B cell (primary cell): ENCODE measurements around the gene DYNC1I1. TPM values are rescaled to one million over a fixed set of nuclear protein-coding genes. Genes with fewer than 3 reads are reported as not detected.

Experiments used
- ATAC-seq: fragments of 200-7000 bp; cut with Tn5 transposase; one replicate; pipeline ENCODE4 v1.10.0; 2021; ENCODE audit warnings: low read depth, mild to moderate bottlenecking, moderate number of reproducible peaks, moderate library complexity
- CTCF ChIA-PET: fragments of 350-600 bp; sonication (Branson Sonifier 250); formaldehyde crosslinking; loops from one replicate; lab custom pipeline; 2021; ENCODE audit warnings: antibody characterized with exemption, inconsistent platforms; lab: Charles Lee
- POLR2A ChIA-PET: fragments of 350-600 bp; sonication (Branson Sonifier 250); formaldehyde crosslinking; loops from one replicate; lab custom pipeline; 2021; ENCODE audit warnings: antibody characterized with exemption; lab: Charles Lee
- DNase-seq: peaks from one replicate; pipeline ENCODE4 v3.0.0; 2013
- H2AFZ ChIP-seq: 2 replicates; pipeline ENCODE4 v1.6.1; 2012; ENCODE audit warnings: mild to moderate bottlenecking, low read depth, low read length; ENCODE audit not compliant: insufficient read depth, poor library complexity, severe bottlenecking
- H3K27ac ChIP-seq, 2 donors: 1 replicate in 1 of 2; 2 replicates in 1 of 2; pipeline ENCODE4 v1.5.1; 2012 to 2013; ENCODE audit warnings: low read length in 2 of 2, mild to moderate bottlenecking in 2 of 2, moderate library complexity in 1 of 2
- H3K27me3 ChIP-seq, 4 experiments: fragments of 200-600 bp in 1 of 4; sonication (generic) in 1 of 4; replicated peaks in 1 of 4; 1 replicate in 2 of 4; 2 replicates in 2 of 4; pipeline versions ENCODE4 v1.6.1 to v1.7.0; 2013 to 2016; ENCODE audit warnings: low read length in 3 of 4, mild to moderate bottlenecking in 2 of 4, mixed read lengths in 1 of 4, moderate library complexity in 1 of 4; ENCODE audit not compliant: insufficient read depth in 4 of 4, control insufficient read depth in 3 of 4; ENCODE audit errors: control extremely low read depth in 1 of 4
- H3K36me3 ChIP-seq, 2 experiments: replicated peaks in 1 of 2; 1 replicate in 1 of 2; 2 replicates in 1 of 2; pipeline versions ENCODE4 v1.6.1 to v1.7.1; 2013; ENCODE audit warnings: low read length in 1 of 2; ENCODE audit not compliant: insufficient read depth in 2 of 2, control insufficient read depth in 1 of 2; ENCODE audit errors: control extremely low read depth in 1 of 2, extremely low read depth in 1 of 2
- H3K4me1 ChIP-seq, 2 donors: fragments of 200-600 bp in 1 of 2; sonication (generic) in 1 of 2; 1 replicate in 1 of 2; 2 replicates in 1 of 2; pipeline versions ENCODE4 v1.5.1 to v1.6.1; 2013 to 2017; ENCODE audit warnings: low read length in 2 of 2; ENCODE audit not compliant: control insufficient read depth in 2 of 2, insufficient read depth in 2 of 2
- H3K4me2 ChIP-seq: replicated peaks from 2 replicates; pipeline ENCODE3; 2012; ENCODE audit warnings: mild to moderate bottlenecking, low read depth, low read length; ENCODE audit not compliant: poor library complexity, severe bottlenecking
- H3K4me3 ChIP-seq, 5 experiments: fragments of 200-600 bp in 1 of 5; sonication (generic) in 1 of 5; 1 replicate in 3 of 5; 2 replicates in 2 of 5; pipeline versions ENCODE4 v1.5.1 to v1.7.0; 2011 to 2016; ENCODE audit warnings: low read length in 4 of 5, mild to moderate bottlenecking in 4 of 5, low read depth in 2 of 5, control low read depth in 1 of 5, moderate library complexity in 1 of 5; ENCODE audit not compliant: insufficient read depth in 1 of 5; ENCODE audit errors: control extremely low read depth in 1 of 5, extremely low read depth in 1 of 5
- H3K79me2 ChIP-seq: fragments of 200-600 bp; sonication (generic); one replicate; pipeline ENCODE4 v1.6.0; 2016; ENCODE audit warnings: low read length; ENCODE audit not compliant: control insufficient read depth, insufficient read depth
- H3K9ac ChIP-seq: fragments of 200-600 bp; sonication (generic); 2 replicates; pipeline ENCODE4 v1.6.1; 2017; ENCODE audit warnings: mild to moderate bottlenecking, low read length, moderate library complexity
- H3K9me3 ChIP-seq, 3 donors: one replicate each; pipeline versions ENCODE4 v1.6.1 to v1.7.1; 2013; ENCODE audit warnings: low read length in 2 of 3; ENCODE audit not compliant: control insufficient read depth in 2 of 3, insufficient read depth in 1 of 3; ENCODE audit errors: control extremely low read depth in 1 of 3
- H4K20me1 ChIP-seq: 2 replicates; pipeline ENCODE4 v1.6.0; 2012; ENCODE audit warnings: mild to moderate bottlenecking, low read length; ENCODE audit not compliant: insufficient read depth, control insufficient read depth, poor library complexity, severe bottlenecking
- H3K27ac Mint-ChIP-seq: one replicate; pipeline ENCODE4 v1.8.0; 2021; ENCODE audit warnings: mixed read lengths
- H3K27me3 Mint-ChIP-seq: one replicate; pipeline ENCODE4 v1.8.0; 2021; ENCODE audit warnings: mixed read lengths
- H3K4me1 Mint-ChIP-seq: one replicate; pipeline ENCODE4 v1.8.0; 2021; ENCODE audit warnings: mixed read lengths
- H3K4me3 Mint-ChIP-seq: one replicate; pipeline ENCODE4 v1.8.0; 2021; ENCODE audit warnings: mixed read lengths
- H3K9me3 Mint-ChIP-seq: one replicate; pipeline ENCODE4 v1.8.0; 2022; ENCODE audit warnings: mixed read lengths; ENCODE audit not compliant: insufficient read depth
- EZH2 ChIP-seq: IDR thresholded peaks from 2 replicates; pipeline ENCODE4 v1.6.1; 2012; ENCODE audit warnings: borderline replicate concordance, low read depth, mild to moderate bottlenecking, moderate library complexity, low read length; ENCODE audit not compliant: insufficient read depth, poor library complexity, severe bottlenecking
- WGBS: methylation state at CpG from one replicate; pipeline ENCODE4 v1.1.5; 2013; ENCODE audit warnings: missing lambda C conversion rate; ENCODE audit not compliant: insufficient coverage; 5-methylcytosine and 5-hydroxymethylcytosine counted together
- intact Hi-C: fragments of 100-400 bp; cut with micrococcal nuclease; formaldehyde crosslinking; loops from one replicate; pipeline ENCODE4 v1.10.0; 2022
- polyA plus RNA-seq: library from polyadenylated mRNA; depleted of rRNA; stranded (reverse); fragments of >200 nt; gene quantifications from 2 replicates; pipeline ENCODE4 v1.2.3, GENCODE V29; 2012
- total RNA-seq, 2 donors: library from RNA; stranded (reverse); fragments of 120-200 nt in 1 of 2; gene quantifications; 1 replicate in 1 of 2; 2 replicates in 1 of 2; pipeline versions ENCODE4 v1.2.3 to v1.2.4, GENCODE V29; 2013 to 2022
- TF ChIP-seq, protein P1 (sequence below): fragments of 200-600 bp; IDR thresholded peaks from one replicate; pipeline ENCODE4 v1.8.0; 2022; ENCODE audit warnings: antibody characterized with exemption, mild to moderate bottlenecking

Gene DYNC1I1
- total and polyA plus RNA-seq, 2 donors (not counting 1 experiment from before 2014, with no cell fraction given): not detected

DNA sequence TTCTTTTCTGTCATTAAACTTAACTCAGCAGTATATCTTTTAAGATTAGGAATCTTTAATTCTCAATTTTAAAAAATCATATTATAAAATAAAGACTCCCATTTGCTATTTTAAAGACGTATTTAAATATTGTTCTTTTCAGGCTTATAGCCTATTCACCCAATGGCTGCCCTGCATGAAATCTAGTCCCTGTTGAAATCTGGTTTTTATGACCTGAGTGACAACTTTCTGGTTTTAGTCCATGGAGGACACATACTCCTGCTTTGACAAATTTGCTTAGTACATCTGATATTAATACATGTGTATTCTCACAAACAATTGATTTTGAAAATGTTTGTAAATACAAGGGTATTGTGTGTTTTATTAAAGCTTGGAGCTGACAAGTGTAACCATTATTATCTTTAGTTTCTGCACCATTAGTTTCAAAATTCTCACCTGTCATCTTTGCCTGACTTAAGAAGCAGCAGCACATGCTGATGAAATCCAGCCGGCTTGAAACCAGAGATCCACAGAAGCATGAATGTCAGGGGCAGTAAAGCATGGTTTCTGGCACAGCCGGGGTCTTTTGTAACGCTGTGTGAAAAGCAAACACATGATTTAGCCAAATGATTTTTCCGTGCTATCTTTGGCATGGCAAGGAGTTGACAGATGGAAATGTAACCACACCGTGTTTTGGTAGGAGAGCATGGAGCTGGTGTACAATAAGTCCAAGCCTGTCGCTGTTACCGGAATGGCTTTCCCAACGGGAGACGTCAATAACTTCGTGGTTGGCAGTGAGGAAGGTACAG is 262.8 kb downstream of the DYNC1I1 start:
- H3K4me3 Mint-ChIP-seq: no peak overlapping the region
- POLR2A ChIA-PET: no interaction called here
- H3K27ac ChIP-seq: no peak overlapping the region
- H3K9me3 Mint-ChIP-seq: no peaks in the 10 kb centered on the region
- no peak for TF ChIP-seq EZH2
- TF ChIP-seq, protein P1, sequence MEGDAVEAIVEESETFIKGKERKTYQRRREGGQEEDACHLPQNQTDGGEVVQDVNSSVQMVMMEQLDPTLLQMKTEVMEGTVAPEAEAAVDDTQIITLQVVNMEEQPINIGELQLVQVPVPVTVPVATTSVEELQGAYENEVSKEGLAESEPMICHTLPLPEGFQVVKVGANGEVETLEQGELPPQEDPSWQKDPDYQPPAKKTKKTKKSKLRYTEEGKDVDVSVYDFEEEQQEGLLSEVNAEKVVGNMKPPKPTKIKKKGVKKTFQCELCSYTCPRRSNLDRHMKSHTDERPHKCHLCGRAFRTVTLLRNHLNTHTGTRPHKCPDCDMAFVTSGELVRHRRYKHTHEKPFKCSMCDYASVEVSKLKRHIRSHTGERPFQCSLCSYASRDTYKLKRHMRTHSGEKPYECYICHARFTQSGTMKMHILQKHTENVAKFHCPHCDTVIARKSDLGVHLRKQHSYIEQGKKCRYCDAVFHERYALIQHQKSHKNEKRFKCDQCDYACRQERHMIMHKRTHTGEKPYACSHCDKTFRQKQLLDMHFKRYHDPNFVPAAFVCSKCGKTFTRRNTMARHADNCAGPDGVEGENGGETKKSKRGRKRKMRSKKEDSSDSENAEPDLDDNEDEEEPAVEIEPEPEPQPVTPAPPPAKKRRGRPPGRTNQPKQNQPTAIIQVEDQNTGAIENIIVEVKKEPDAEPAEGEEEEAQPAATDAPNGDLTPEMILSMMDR: no peak
- H3K27ac Mint-ChIP-seq: no peak overlapping the region
- no peaks in the 10 kb centered on the region for H3K79me2 ChIP-seq
- H3K4me3 ChIP-seq: no peak overlapping the region
- CTCF ChIA-PET: no interaction called here
- intact Hi-C loops: no loop called here
- H3K4me2 ChIP-seq: no peak overlapping the region
- no peak for DNase-seq
- no peaks in the 10 kb centered on the region for H3K9me3 ChIP-seq
- no peaks in the 10 kb centered on the region for H3K4me1 ChIP-seq
- peaks cover 15% of the 10 kb centered on the region for H3K27me3 Mint-ChIP-seq
- no peaks in the 10 kb centered on the region for H3K36me3 ChIP-seq
- no peaks in the 10 kb centered on the region for H4K20me1 ChIP-seq
- no peak overlapping the region for H3K9ac ChIP-seq
- no peak for ATAC-seq
- H2AFZ ChIP-seq: no peak overlapping the region
- H3K4me1 Mint-ChIP-seq: no peaks in the 10 kb centered on the region
- WGBS: 95% methylated on average over 10 of the region's 11 CpGs
- no peaks in the 10 kb centered on the region for H3K27me3 ChIP-seq

DNA sequence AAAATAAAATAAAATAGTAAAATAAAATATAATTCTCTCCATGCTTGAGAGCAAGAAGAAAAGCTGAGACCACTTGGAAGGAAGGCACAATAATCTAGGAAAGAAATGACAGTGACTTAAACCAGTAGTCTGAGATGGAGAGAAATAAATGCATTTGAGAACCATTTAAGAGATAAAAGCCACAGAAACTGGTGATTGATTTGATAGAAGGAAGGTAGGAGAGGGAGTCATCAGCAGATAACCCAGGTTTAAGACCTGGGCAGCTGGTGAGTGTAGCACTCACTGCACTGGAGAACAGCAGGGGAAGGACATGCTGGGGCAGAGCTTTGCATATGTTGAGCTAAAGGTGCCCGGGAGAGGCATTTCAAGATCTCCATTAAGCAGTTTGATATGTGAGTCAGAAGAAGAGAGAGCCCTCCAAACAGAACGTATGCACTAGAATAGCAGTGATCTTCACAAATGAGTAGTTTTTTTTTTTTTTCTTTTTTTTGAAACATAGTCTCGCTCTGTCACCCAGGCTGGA is 268.0 kb downstream of the DYNC1I1 start:
- DNase-seq (no peak), ATAC-seq (no peak)
- Histone ChIP-seq H3K4me3 (no peak overlapping the region), H3K79me2 (no peaks in the 10 kb centered on the region), H4K20me1 (no peaks in the 10 kb centered on the region), H3K36me3 (no peaks in the 10 kb centered on the region), H3K4me2 (no peak overlapping the region), H2AFZ (no peak overlapping the region), H3K4me1 (no peaks in the 10 kb centered on the region), H3K27me3 (no peaks in the 10 kb centered on the region), H3K9me3 (no peaks in the 10 kb centered on the region), H3K9ac (no peak overlapping the region), H3K27ac (no peak overlapping the region)
- intact Hi-C loops: no loop called here
- Mint-ChIP-seq H3K4me3 (no peak overlapping the region), H3K9me3 (no peaks in the 10 kb centered on the region), H3K27ac (no peak overlapping the region), H3K4me1 (no peaks in the 10 kb centered on the region), H3K27me3 (peaks cover 11% of the 10 kb centered on the region)
- TF ChIP-seq, protein P1: no peak
- TF ChIP-seq EZH2: no peak
- POLR2A ChIA-PET: no interaction called here
- 67% methylated on average over 1 of the region's 3 CpGs for WGBS
- CTCF ChIA-PET: interaction anchor here (0.7 kb wide), 1 partner anchor 19 kb away, joined by 3 read pairs; no protein-coding TSS in a partner anchor
